HCT116 (cell line): ENCODE results near the gene GJC1. TPM values are rescaled to one million over a fixed set of nuclear protein-coding genes. Genes with fewer than 3 reads are reported as not detected.

ENCODE experiments used
- ATAC-seq: fragments of 200-7000 bp; cut with Tn5 transposase; 2 replicates; pipeline ENCODE4 v1.9.1; 2020; ENCODE audit warnings: mild to moderate bottlenecking, moderate library complexity
- BruUV-seq: library from RNA; stranded (reverse); fragments of 400-500 nt; replicated peaks from 2 replicates; lab custom pipeline; 2021; lab: Mats Ljungman, UMichigan
- CTCF ChIA-PET: fragments of 300-600 bp; sonication (Branson Sonifier 250); formaldehyde crosslinking; loops from one replicate; lab custom pipeline; 2021; ENCODE audit warnings: antibody characterized with exemption; lab: Charles Lee
- POLR2A ChIA-PET: fragments of 300-600, 350-600 bp; sonication (Branson Sonifier 250); formaldehyde crosslinking; loops from one replicate; lab custom pipeline; 2021; ENCODE audit warnings: antibody characterized with exemption; lab: Charles Lee
- RAD21 ChIA-PET, 2 experiments: fragments of 300-600 bp; sonication (Branson Sonifier 250); formaldehyde crosslinking; loops; one replicate each; lab custom pipeline; 2023; ENCODE audit warnings: low total read pairs in 2 of 2; ENCODE audit not compliant: uncharacterized antibody in 2 of 2, unreplicated experiment in 2 of 2, low non-redundant PET in 1 of 2; lab: Charles Lee
- DNase-seq: peaks from one replicate; pipeline ENCODE4 v3.0.0-alpha.2; 2010; ENCODE audit warnings: low read depth, low spot score
- H2AFZ ChIP-seq: fragments of 200-600 bp; shearing (Covaris generic), sonication (generic); 2 replicates; pipeline ENCODE4 v1.6.1; 2017; ENCODE audit warnings: low read depth, mixed run types, mixed read lengths, antibody characterized with exemption, low read length; ENCODE audit not compliant: poor library complexity, severe bottlenecking
- H3K27ac ChIP-seq: 2 replicates; pipeline ENCODE4 v1.5.1; 2012; ENCODE audit warnings: low read depth, low read length
- H3K27me3 ChIP-seq: fragments of 200-600 bp; sonication (generic); 2 replicates; pipeline ENCODE4 v1.6.1; 2016; ENCODE audit warnings: mixed run types, low read length, mixed read lengths; ENCODE audit not compliant: insufficient read depth
- H3K36me3 ChIP-seq, 2 experiments: fragments of 200-500 bp in 1 of 2; fragments of 200-600 bp in 1 of 2; sonication (Bioruptor generic) in 1 of 2; sonication (generic) in 1 of 2; 2 replicates each; pipeline versions ENCODE4 v1.5.1 to v1.6.1; 2014 to 2016; ENCODE audit warnings: low read length in 2 of 2, inconsistent platforms in 1 of 2, mixed read lengths in 1 of 2, mixed run types in 1 of 2; ENCODE audit not compliant: insufficient read depth in 2 of 2, control insufficient read depth in 1 of 2
- H3K4me1 ChIP-seq, 2 experiments: fragments of 200-600 bp in 1 of 2; sonication (generic) in 1 of 2; 2 replicates each; pipeline versions ENCODE4 v1.5.1 to v1.6.1; 2012 to 2017; ENCODE audit warnings: low read length in 2 of 2, inconsistent platforms in 1 of 2, mild to moderate bottlenecking in 1 of 2, mixed read lengths in 1 of 2, mixed run types in 1 of 2, moderate library complexity in 1 of 2; ENCODE audit not compliant: insufficient read depth in 2 of 2, control insufficient read depth in 1 of 2
- H3K4me2 ChIP-seq: fragments of 200-600 bp; sonication (generic); 2 replicates; pipeline ENCODE4 v1.6.1; 2017; ENCODE audit warnings: mixed run types, low read length, mixed read lengths
- H3K4me3 ChIP-seq, 2 experiments: fragments of 200-600 bp in 1 of 2; sonication (generic) in 1 of 2; replicated peaks in 1 of 2; 2 replicates each; pipeline ENCODE4 v1.5.1; 2011 to 2016; ENCODE audit warnings: low read length in 2 of 2, control low read depth in 1 of 2, low read depth in 1 of 2, mild to moderate bottlenecking in 1 of 2, mixed read lengths in 1 of 2, mixed run types in 1 of 2
- H3K79me2 ChIP-seq: fragments of 200-600 bp; sonication (generic); 2 replicates; pipeline ENCODE4 v1.6.1; 2017; ENCODE audit warnings: mild to moderate bottlenecking, mixed run types, low read length, moderate library complexity, mixed read lengths; ENCODE audit not compliant: insufficient read depth
- H3K9ac ChIP-seq: fragments of 200-600 bp; sonication (generic); 2 replicates; pipeline ENCODE4 v1.6.1; 2016; ENCODE audit warnings: low read length, mixed read lengths
- H3K9me2 ChIP-seq: fragments of 200-600 bp; sonication (generic), shearing (Covaris generic); 2 replicates; pipeline ENCODE4 v1.6.1; 2017; ENCODE audit warnings: mixed run types, mild to moderate bottlenecking, moderate library complexity; ENCODE audit not compliant: insufficient read depth
- H3K9me3 ChIP-seq, 2 experiments: fragments of 200-500 bp in 1 of 2; fragments of 200-600 bp in 1 of 2; sonication (Bioruptor generic) in 1 of 2; sonication (generic) in 1 of 2; 2 replicates each; pipeline ENCODE4 v1.6.1; 2014 to 2017; ENCODE audit warnings: low read length in 2 of 2, mixed read lengths in 2 of 2, inconsistent platforms in 1 of 2, low read depth in 1 of 2, mild to moderate bottlenecking in 1 of 2, mixed run types in 1 of 2, moderate library complexity in 1 of 2; ENCODE audit not compliant: control insufficient read depth in 1 of 2, insufficient read depth in 1 of 2
- H4K20me1 ChIP-seq: fragments of 200-600 bp; sonication (generic), shearing (Covaris generic); 2 replicates; pipeline ENCODE4 v1.6.1; 2017; ENCODE audit warnings: mixed run types, mild to moderate bottlenecking, moderate library complexity; ENCODE audit not compliant: insufficient read depth
- JUND ChIP-seq: IDR thresholded peaks from 2 replicates; pipeline ENCODE4 v1.6.1; 2012
- POLR2AphosphoS5 ChIP-seq: IDR thresholded peaks from 2 replicates; pipeline ENCODE4 v1.6.1; 2011; ENCODE audit warnings: mild to moderate bottlenecking, low read depth, low read length, moderate library complexity
- intact Hi-C: fragments of 100-400 bp; cut with micrococcal nuclease; formaldehyde crosslinking; loops from 2 replicates; pipeline ENCODE4 v1.10.0; 2022
- total RNA-seq: library from RNA; stranded (reverse); gene quantifications from one replicate; pipeline ENCODE4 v1.2.1, GENCODE V29; 2021; ENCODE audit not compliant: unreplicated experiment

The GJC1 gene
- total RNA-seq, 1 experiment from 2014 or later, result 62.4 TPM

- no peak overlapping the region for H3K27ac ChIP-seq
- CTCF ChIA-PET, result no interaction called here
- intact Hi-C loops, result no loop called here
- BruUV-seq, result no TSS peak
- no peaks in the 10 kb centered on the region for H3K4me1 ChIP-seq
- DNase-seq (no peak), ATAC-seq (no peak)
- H3K4me3 ChIP-seq, result no peak overlapping the region
- peaks cover 0 to 4% of the 10 kb centered on the region in 2 experiments; a peak in 2 of 4 replicates for H3K36me3 ChIP-seq
- H3K79me2 ChIP-seq, result no peaks in the 10 kb centered on the region
- H3K9me2 ChIP-seq, result no peaks in the 10 kb centered on the region
- H4K20me1 ChIP-seq, result no peaks in the 10 kb centered on the region
- TF ChIP-seq POLR2AphosphoS5, result no peak
- TF ChIP-seq JUND, result no peak
- H3K27me3 ChIP-seq, result no peaks in the 10 kb centered on the region
- RAD21 ChIA-PET, result no interaction called here
- no peak overlapping the region for H3K4me2 ChIP-seq
- no peak overlapping the region for H2AFZ ChIP-seq
- H3K9me3 ChIP-seq, result no peaks in the 10 kb centered on the region
- POLR2A ChIA-PET, result no interaction called here
- no peak overlapping the region for H3K9ac ChIP-seq
Measured at GRCh38 chr17:44749076-44749979, 80.8 kb downstream of the GJC1 start.

Other genes starting within 250 kb of the GJC1 start
- gene MEIOC, start 173.8 kb downstream of the GJC1 start, total RNA-seq, result not detected
- gene CCDC43, start 140.5 kb downstream of the GJC1 start, total RNA-seq, result 33.0 TPM
- gene DBF4B, start 121.6 kb downstream of the GJC1 start, total RNA-seq, result 26.1 TPM
- gene ADAM11, start 71.3 kb downstream of the GJC1 start, total RNA-seq, result 7.7 TPM
- gene HIGD1B, start 17.6 kb upstream of the GJC1 start, total RNA-seq, result not detected
- 150 TPM for gene EFTUD2, start 69.2 kb upstream of the GJC1 start, total RNA-seq
- gene GFAP, start 85.2 kb upstream of the GJC1 start, total RNA-seq, result not detected
- 76.4 TPM for gene KIF18B, start 117.5 kb upstream of the GJC1 start, total RNA-seq
- 3.5 TPM for gene C1QL1, start 138.0 kb upstream of the GJC1 start, total RNA-seq
- gene DCAKD, start 221.3 kb upstream of the GJC1 start, total RNA-seq, result 31.9 TPM
- 173 TPM for gene NMT1, start 231.0 kb upstream of the GJC1 start, total RNA-seq